Calu3 (cell line): ENCODE results near the gene KLRD1. TPM values are rescaled to one million over a fixed set of nuclear protein-coding genes. Genes with fewer than 3 reads are reported as not detected.

Experiments used
- BruUV-seq: library from RNA; stranded (reverse); fragments of 400-500 nt; replicated peaks from 2 replicates; lab custom pipeline; 2021; lab: Mats Ljungman, UMichigan
- CTCF ChIA-PET: fragments of 300-600 bp; sonication (Branson Sonifier 250); formaldehyde crosslinking; loops from one replicate; lab custom pipeline; 2022; ENCODE audit warnings: antibody characterized with exemption; lab: Charles Lee
- DNase-seq: peaks from one replicate; pipeline ENCODE4 v3.0.0; 2022
- H3K27ac Mint-ChIP-seq: one replicate; pipeline ENCODE4 v1.8.0; 2022; ENCODE audit warnings: mixed read lengths; ENCODE audit not compliant: unreplicated experiment
- H3K27me3 Mint-ChIP-seq: one replicate; pipeline ENCODE4 v1.8.0; 2022; ENCODE audit warnings: mixed read lengths; ENCODE audit not compliant: unreplicated experiment
- H3K36me3 Mint-ChIP-seq: one replicate; pipeline ENCODE4 v1.8.0; 2022; ENCODE audit warnings: mild to moderate bottlenecking, moderate library complexity, mixed read lengths; ENCODE audit not compliant: insufficient read depth, unreplicated experiment
- H3K4me1 Mint-ChIP-seq: one replicate; pipeline ENCODE4 v1.8.0; 2022; ENCODE audit warnings: mild to moderate bottlenecking, low read depth, mixed read lengths; ENCODE audit not compliant: unreplicated experiment
- H3K4me3 Mint-ChIP-seq: one replicate; pipeline ENCODE4 v1.8.0; 2022; ENCODE audit warnings: mild to moderate bottlenecking, low read depth, moderate library complexity, mixed read lengths; ENCODE audit not compliant: unreplicated experiment
- H3K9me3 Mint-ChIP-seq: one replicate; pipeline ENCODE4 v1.8.0; 2022; ENCODE audit warnings: low read depth, mixed read lengths; ENCODE audit not compliant: unreplicated experiment
- CTCF ChIP-seq: fragments of 200-600 bp; IDR thresholded peaks from one replicate; pipeline ENCODE4 v1.8.0; 2022; ENCODE audit warnings: antibody characterized with exemption; ENCODE audit not compliant: unreplicated experiment
- intact Hi-C: fragments of 100-400 bp; cut with micrococcal nuclease; formaldehyde crosslinking; loops from one replicate; pipeline ENCODE4 v1.10.0; 2022; ENCODE audit not compliant: unreplicated experiment
- total RNA-seq: library from RNA; stranded (reverse); gene quantifications from 2 replicates; pipeline ENCODE4 v1.2.3, GENCODE V29; 2022

The KLRD1 gene
- total RNA-seq, 1 experiment from 2014 or later, result 0.14 TPM

DNA sequence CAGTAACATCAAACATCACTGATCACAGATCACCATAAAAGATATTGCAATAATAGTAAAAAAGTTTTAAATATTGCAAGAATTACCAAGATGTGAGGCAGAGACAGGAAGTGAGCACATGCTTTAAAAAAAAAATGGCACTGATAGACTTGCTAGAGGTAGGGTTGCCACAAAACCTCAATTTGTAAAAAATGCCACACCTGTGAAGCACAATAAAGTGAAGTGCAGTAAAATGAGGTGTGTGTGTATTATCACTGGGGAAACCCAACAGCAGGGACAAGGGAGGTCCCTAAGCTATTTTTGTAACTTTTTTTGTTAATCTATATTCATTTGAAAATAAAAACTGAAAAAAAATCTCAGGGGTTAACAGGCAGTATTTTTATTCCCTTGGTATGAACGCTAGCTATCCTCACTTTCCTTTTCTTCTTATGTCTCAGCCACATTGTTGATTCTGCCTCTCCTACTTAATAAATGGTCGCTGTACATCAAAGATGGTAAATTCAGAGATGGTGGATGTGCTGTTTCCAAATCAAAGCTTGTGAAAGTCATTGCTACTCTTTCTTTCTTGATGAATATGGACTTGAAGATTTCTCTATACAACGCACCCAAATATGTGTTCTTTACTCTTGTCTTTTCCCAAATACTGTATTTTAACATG is 14.0 kb upstream of the KLRD1 start:
- H3K27me3 Mint-ChIP-seq, result no peaks in the 10 kb centered on the region

DNA sequence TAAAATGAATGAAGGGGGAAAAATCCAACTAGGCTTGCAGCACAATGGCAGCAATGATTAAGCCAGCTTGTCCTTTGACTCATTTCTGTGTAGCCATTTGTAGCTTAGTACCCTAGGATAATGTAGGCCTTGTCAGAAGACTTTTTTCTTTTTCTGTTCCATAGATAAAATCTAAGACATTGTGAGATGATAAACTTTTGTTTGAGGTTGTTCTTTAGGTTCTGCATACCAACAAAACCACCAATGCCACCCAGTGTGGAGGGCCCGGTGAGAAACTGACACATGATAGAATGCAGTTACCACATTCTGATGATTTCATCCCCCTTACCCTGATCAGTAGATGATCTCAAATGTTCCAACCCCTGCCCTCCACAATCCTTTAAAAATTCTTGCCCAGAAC is 6.6 kb upstream of the KLRD1 start:
- no peak overlapping the region for H3K4me3 Mint-ChIP-seq
- no peaks in the 10 kb centered on the region for H3K9me3 Mint-ChIP-seq
- H3K27ac Mint-ChIP-seq, result no peak overlapping the region
- intact Hi-C loops, result no loop called here
- H3K27me3 Mint-ChIP-seq, result no peaks in the 10 kb centered on the region
- CTCF ChIA-PET, result no interaction called here
- no peaks in the 10 kb centered on the region for H3K4me1 Mint-ChIP-seq
- H3K36me3 Mint-ChIP-seq, result no peaks in the 10 kb centered on the region
- no TSS peak for BruUV-seq
- no peak for TF ChIP-seq CTCF
- no peak for DNase-seq

More for the DNA sequence above, 14.0 kb upstream of the KLRD1 start:
- no peaks in the 10 kb centered on the region for H3K9me3 Mint-ChIP-seq
- H3K36me3 Mint-ChIP-seq, result no peaks in the 10 kb centered on the region
- CTCF ChIA-PET, result no interaction called here
- H3K4me3 Mint-ChIP-seq, result no peak overlapping the region
- no peak for DNase-seq
- intact Hi-C loops, result no loop called here
- no TSS peak for BruUV-seq
- TF ChIP-seq CTCF, result no peak
- H3K4me1 Mint-ChIP-seq, result no peaks in the 10 kb centered on the region
- no peak overlapping the region for H3K27ac Mint-ChIP-seq

DNA sequence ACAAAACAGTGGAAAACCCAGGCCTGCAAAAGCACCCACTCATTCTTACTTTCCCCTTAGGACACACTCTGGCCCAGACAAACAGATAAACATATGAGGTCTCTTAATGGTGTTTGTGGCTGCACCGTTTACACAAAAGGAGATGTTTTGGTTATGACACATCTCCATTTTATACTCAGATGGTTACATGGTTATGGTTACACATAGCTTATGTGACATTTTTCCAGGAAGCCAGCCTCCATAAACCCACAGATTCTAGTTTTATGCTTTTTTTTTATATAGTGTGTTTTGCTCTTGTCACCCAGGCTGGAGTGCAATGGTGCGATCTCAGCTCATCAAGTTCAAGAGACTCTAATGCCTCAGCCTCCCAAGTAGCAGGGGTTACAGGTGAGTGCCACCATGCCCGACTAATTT is 3.5 kb upstream of the KLRD1 start:
- TF ChIP-seq CTCF, result no peak
- CTCF ChIA-PET, result no interaction called here
- H3K36me3 Mint-ChIP-seq, result no peaks in the 10 kb centered on the region
- H3K4me1 Mint-ChIP-seq, result no peaks in the 10 kb centered on the region
- no peak overlapping the region for H3K4me3 Mint-ChIP-seq
- intact Hi-C loops, result no loop called here
- H3K27ac Mint-ChIP-seq, result no peak overlapping the region
- no peaks in the 10 kb centered on the region for H3K9me3 Mint-ChIP-seq
- BruUV-seq, result no TSS peak
- DNase-seq, result no peak
- no peaks in the 10 kb centered on the region for H3K27me3 Mint-ChIP-seq

DNA sequence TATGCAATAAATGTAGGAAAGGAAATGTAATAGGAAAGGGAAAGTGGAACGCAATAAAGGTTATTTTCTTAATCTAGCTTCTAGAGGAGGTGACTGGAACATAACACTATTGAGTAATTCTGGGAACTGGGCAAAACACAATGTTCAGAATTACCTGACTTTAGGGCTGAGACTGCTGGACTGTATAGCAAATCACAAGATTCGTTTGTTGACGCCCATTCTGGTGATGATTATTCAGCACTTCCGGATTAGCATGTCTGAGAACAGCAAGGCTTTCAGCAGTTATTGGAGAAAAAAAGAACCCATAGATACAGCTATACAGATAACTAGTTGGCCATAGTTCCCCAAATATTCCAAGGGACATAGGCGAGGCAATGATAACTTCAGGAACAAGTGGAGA is 2.3 kb upstream of the KLRD1 start:
- Mint-ChIP-seq H3K4me3 (no peak overlapping the region), H3K27me3 (no peaks in the 10 kb centered on the region), H3K9me3 (no peaks in the 10 kb centered on the region), H3K27ac (no peak overlapping the region), H3K36me3 (no peaks in the 10 kb centered on the region), H3K4me1 (no peaks in the 10 kb centered on the region)
- TF ChIP-seq CTCF, result no peak
- BruUV-seq, result no TSS peak
- DNase-seq, result no peak
- intact Hi-C loops, result no loop called here
- CTCF ChIA-PET, result no interaction called here
